Gastrocnemius medialis (tissue), 4 donors: ENCODE data around the gene PPP1R14C. TPM values are rescaled to one million over a fixed set of nuclear protein-coding genes. Genes with fewer than 3 reads are reported as not detected.

Experiments
- ATAC-seq, 2 donors: fragments of 150-250 bp; one replicate each; pipeline ENCODE4 v1.9.1; 2016
- DNase-seq, 2 donors: peaks; one replicate each; pipeline ENCODE4 v3.0.0-alpha.2; 2019
- H3K27ac ChIP-seq, 4 donors: fragments of 200-600 bp; sonication (generic); 1 replicate in 1 of 4; 2 replicates in 3 of 4; pipeline ENCODE4 v1.5.1; 2016 to 2018; ENCODE audit warnings: mild to moderate bottlenecking in 2 of 4, moderate library complexity in 1 of 4
- H3K27me3 ChIP-seq, 3 donors: fragments of 200-600 bp; sonication (generic) in 2 of 3; 1 replicate in 1 of 3; 2 replicates in 2 of 3; pipeline versions ENCODE4 v1.5.1 to v1.6.0; 2016 to 2019; ENCODE audit warnings: mild to moderate bottlenecking in 1 of 3, moderate library complexity in 1 of 3
- H3K36me3 ChIP-seq, 2 donors: fragments of 200-600 bp; sonication (generic) in 1 of 2; one replicate each; pipeline ENCODE4 v1.5.1; 2017 to 2018
- H3K4me1 ChIP-seq, 2 donors: fragments of 200-600 bp; sonication (generic) in 1 of 2; one replicate each; pipeline ENCODE4 v1.5.1; 2016 to 2017; ENCODE audit warnings: mild to moderate bottlenecking in 2 of 2
- H3K4me3 ChIP-seq, 4 donors: fragments of 200-600 bp; sonication (generic) in 3 of 4; 1 replicate in 1 of 4; 2 replicates in 3 of 4; pipeline ENCODE4 v1.5.1; 2016 to 2019; ENCODE audit warnings: mild to moderate bottlenecking in 2 of 4
- H3K9me3 ChIP-seq, 3 donors: fragments of 200-600 bp; sonication (generic) in 2 of 3; 1 replicate in 1 of 3; 2 replicates in 2 of 3; pipeline ENCODE4 v1.5.1; 2016 to 2019
- POLR2A ChIP-seq, 2 donors: fragments of 450-650 bp; IDR thresholded peaks; one replicate each; pipeline ENCODE4 v1.6.1; 2017; ENCODE audit warnings: antibody characterized with exemption in 2 of 2, mild to moderate bottlenecking in 2 of 2, moderate library complexity in 2 of 2
- in situ Hi-C, 4 donors: fragments of 200-750 bp; cut with MboI; loops; one replicate each; pipeline versions ENCODE4 v1.15.0 to v1.8.0; 2017; ENCODE audit warnings: low sequenced_read_pairs in 4 of 4
- intact Hi-C: fragments of 100-400 bp; cut with DNase I; formaldehyde crosslinking; loops from one replicate; pipeline ENCODE4 v1.15.1; 2023; ENCODE audit warnings: low total_unique reads
- total RNA-seq, 4 donors: library from RNA; depleted of rRNA; stranded (reverse); fragments of >200 nt; gene quantifications; one replicate each; pipeline versions ENCODE4 v1.1.0 to v1.2.3, GENCODE V29; 2016
- TF ChIP-seq, protein P1 (sequence below), 5 experiments: fragments of 450-650 bp in 3 of 5; fragments of 200-600 bp in 2 of 5; sonication (generic) in 2 of 5; IDR thresholded peaks in 4 of 5; conservative IDR thresholded peaks in 1 of 5; 1 replicate in 4 of 5; 2 replicates in 1 of 5; pipeline ENCODE4 v1.5.1; 2016 to 2019; ENCODE audit warnings: antibody characterized with exemption in 5 of 5, mild to moderate bottlenecking in 3 of 5, moderate library complexity in 3 of 5

The PPP1R14C gene
- total RNA-seq, 4 donors from 2014 or later: 14.9 to 37.0 (median 21.7) TPM

DNA sequence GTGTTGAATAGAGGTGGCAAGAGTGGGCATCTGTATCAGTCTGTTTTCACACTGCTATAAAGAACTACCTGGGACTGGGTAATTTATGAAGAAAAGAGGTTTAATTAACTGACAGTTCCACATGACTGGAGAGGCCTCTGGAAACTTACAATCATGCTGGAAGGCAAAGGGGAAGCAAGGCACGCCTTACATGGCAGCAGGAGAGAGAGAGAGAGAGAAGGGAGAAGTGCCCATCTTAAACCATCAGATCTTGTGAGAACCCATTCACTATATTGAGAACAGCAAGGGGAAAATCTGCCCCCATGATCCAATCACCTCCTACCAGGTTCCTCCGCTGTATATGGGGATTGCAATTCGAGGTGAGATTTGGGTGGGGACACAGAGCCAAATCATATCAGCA is 18.6 kb upstream of the PPP1R14C start:
- H3K27me3 ChIP-seq: no peaks in the 10 kb centered on the region
- no peak overlapping the region for H3K27ac ChIP-seq
- intact Hi-C loops: no loop called here
- no peak for ATAC-seq
- in situ Hi-C loops: no loop called here
- no peaks in the 10 kb centered on the region for H3K4me1 ChIP-seq
- H3K36me3 ChIP-seq: no peaks in the 10 kb centered on the region
- DNase-seq: no peak
- H3K4me3 ChIP-seq: no peak overlapping the region
- no peak for TF ChIP-seq POLR2A (IDR thresholded peaks at IDR 0.05)
- TF ChIP-seq, protein P1, sequence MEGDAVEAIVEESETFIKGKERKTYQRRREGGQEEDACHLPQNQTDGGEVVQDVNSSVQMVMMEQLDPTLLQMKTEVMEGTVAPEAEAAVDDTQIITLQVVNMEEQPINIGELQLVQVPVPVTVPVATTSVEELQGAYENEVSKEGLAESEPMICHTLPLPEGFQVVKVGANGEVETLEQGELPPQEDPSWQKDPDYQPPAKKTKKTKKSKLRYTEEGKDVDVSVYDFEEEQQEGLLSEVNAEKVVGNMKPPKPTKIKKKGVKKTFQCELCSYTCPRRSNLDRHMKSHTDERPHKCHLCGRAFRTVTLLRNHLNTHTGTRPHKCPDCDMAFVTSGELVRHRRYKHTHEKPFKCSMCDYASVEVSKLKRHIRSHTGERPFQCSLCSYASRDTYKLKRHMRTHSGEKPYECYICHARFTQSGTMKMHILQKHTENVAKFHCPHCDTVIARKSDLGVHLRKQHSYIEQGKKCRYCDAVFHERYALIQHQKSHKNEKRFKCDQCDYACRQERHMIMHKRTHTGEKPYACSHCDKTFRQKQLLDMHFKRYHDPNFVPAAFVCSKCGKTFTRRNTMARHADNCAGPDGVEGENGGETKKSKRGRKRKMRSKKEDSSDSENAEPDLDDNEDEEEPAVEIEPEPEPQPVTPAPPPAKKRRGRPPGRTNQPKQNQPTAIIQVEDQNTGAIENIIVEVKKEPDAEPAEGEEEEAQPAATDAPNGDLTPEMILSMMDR (IDR thresholded peaks at IDR 0.05 in 4 of 5, conservative IDR thresholded peaks at IDR 0.05 in 1 of 5): no peak
- no peaks in the 10 kb centered on the region for H3K9me3 ChIP-seq

DNA sequence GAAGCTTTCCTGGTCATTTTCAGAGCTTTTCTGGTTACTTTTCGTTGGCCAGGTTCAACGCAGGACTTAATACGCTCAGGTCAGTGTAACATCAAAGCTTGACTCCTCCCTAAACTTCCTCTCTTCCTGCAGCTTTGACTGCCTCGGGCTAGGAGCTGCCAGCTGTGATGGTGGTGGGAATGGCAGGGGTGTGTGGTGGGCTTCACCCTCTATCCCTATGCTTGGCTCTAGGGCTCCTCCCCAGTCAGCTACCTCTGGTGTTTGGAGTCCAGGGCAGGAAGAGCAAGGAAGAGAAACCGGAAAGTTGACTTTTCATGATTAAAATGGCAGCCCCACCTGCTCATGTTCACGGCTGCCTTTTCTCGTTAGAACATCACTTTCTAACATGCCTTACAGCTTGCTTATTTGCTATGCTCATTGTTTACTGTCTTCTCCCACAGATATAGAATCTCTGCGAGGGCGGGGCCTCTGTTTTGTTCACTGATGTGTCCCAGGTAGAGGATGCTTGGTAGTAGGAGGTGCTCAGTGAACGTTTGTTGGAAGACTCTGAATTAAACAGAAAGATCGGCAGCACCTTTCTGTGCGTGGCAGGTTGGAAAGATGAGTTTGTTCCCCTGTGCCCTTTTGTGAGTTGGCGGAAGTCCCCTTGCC is 16.1 kb upstream of the PPP1R14C start:
- ATAC-seq: no peak
- H3K4me3 ChIP-seq: no peak overlapping the region
- H3K36me3 ChIP-seq: no peaks in the 10 kb centered on the region
- intact Hi-C loops (no loop called here), in situ Hi-C loops (no loop called here)
- no peak overlapping the region for H3K27ac ChIP-seq
- no peaks in the 10 kb centered on the region for H3K27me3 ChIP-seq
- H3K9me3 ChIP-seq: no peaks in the 10 kb centered on the region
- TF ChIP-seq, protein P1 (IDR thresholded peaks at IDR 0.05 in 4 of 5, conservative IDR thresholded peaks at IDR 0.05 in 1 of 5): no peak
- no peak for TF ChIP-seq POLR2A (IDR thresholded peaks at IDR 0.05)
- DNase-seq: no peak
- H3K4me1 ChIP-seq: no peaks in the 10 kb centered on the region

DNA sequence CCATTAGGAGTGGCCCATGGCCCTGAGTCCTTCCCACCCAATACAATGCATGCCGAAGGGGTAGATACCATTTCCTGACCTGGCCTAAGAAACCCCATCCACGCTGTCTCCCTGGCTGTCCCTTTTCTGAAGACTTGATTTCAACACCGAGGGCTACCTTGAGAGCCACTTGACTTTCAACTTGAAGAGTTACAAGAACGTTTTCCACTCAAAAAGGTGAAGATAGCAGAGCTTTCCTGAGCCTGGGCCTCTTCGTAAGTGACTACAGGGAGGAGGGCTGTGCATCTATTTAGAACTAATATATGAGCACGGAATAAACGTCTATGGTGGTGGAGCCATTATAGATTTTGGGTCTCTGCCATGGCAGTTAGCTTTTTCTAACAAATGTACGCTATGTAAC is 14.4 kb upstream of the PPP1R14C start:
- DNase-seq (no peak), ATAC-seq (no peak)
- Histone ChIP-seq H3K27ac (no peak overlapping the region), H3K36me3 (no peaks in the 10 kb centered on the region), H3K27me3 (no peaks in the 10 kb centered on the region), H3K9me3 (no peaks in the 10 kb centered on the region), H3K4me3 (no peak overlapping the region), H3K4me1 (no peaks in the 10 kb centered on the region)
- in situ Hi-C loops: no loop called here
- intact Hi-C loops: no loop called here
- TF ChIP-seq, protein P1 (IDR thresholded peaks at IDR 0.05 in 4 of 5, conservative IDR thresholded peaks at IDR 0.05 in 1 of 5): no peak
- TF ChIP-seq POLR2A (IDR thresholded peaks at IDR 0.05): no peak

DNA sequence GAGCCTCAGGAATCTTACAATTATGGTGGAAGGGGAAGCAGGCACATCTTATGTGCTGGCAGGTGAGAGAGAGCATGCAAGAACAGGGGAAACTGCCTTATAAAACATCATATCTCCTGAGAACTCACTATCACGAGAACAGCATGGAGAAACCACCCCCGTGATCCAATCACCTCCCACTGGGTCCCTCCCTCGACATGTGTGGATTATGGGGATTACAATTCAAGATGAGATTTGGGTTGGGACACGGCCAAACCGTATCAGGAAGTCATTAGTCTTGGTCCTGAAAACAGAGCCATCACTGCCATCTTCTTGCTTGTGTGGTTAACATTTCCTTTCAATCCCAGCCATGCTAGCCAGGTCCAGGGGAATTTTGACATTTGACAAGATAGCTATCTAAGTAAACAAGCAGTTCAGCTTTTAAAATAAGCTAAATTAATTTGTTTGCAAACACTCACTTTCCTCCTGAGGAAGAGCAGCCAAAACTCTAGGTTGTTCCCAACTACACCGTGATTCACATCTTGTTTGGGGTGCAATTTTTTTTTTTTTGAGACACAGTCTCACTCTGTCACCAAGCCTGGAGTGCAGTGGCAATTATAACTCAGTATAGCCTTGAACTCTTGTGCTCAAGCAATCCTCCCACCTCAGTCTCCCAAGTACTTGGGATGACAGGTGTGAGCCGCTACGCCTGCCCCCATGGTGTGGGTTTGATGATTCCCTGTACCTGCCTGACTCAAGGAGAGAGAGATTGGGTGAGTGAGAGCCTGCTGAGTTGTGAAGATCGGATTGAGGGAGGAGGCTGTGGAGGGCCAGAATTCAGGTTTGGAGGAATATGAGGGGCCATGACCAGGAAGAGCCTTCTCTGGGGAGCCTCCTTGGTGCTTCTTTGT is 13.0 kb upstream of the PPP1R14C start:
- H3K27ac ChIP-seq: no peak overlapping the region
- no peak for DNase-seq
- intact Hi-C loops: no loop called here

More for the DNA sequence above, 13.0 kb upstream of the PPP1R14C start:
- H3K4me3 ChIP-seq: no peak overlapping the region
- H3K4me1 ChIP-seq: no peaks in the 10 kb centered on the region
- no peak for TF ChIP-seq POLR2A (IDR thresholded peaks at IDR 0.05)
- TF ChIP-seq, protein P1 (IDR thresholded peaks at IDR 0.05 in 4 of 5, conservative IDR thresholded peaks at IDR 0.05 in 1 of 5): no peak
- in situ Hi-C loops: no loop called here
- no peak for ATAC-seq
- no peaks in the 10 kb centered on the region for H3K27me3 ChIP-seq
- H3K36me3 ChIP-seq: no peaks in the 10 kb centered on the region
- no peaks in the 10 kb centered on the region for H3K9me3 ChIP-seq
